ENCODE results near the gene MUC5AC.

The MUC5AC gene

DNA sequence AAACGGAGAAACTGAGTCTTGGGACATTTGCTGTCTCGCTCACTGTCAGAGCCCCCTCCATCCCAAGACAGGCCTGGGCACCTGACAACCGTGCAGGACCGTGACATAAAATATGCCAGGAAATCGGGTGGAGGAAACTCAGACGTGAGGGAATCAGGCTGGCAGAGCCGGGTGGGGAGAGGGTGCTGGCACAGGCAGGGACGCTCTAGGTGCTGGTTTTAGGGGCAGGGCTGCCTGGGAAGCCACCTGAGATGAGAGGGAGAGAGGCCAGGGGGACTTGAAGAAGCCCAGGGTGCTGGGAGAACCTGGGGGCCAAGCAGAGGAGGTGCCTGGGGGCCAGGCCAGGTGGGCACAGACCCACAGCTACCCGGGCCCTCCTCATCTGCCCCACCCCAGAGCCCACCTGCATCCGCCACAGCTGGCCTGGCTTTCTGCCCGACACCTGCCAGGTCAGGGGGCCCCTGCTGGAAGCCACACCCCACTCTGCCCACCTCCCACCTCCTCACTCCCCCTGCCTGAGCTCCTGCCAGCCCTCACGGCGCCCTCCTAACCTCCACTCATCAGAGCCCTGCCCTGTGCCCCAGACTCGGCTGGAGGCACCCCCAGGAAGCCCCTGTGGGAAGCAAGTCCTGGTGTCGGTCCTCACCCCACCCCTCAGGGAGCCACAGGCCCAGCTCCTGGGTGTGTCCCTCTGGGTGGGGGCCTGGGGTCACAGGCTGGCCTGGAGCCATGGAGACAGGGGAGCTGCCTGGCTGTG lies 27.3 kb upstream of the MUC5AC start:
- DNase-seq (ENCODE audit: low spot score) = no peak
- in situ Hi-C loops (cut with MboI; ENCODE audit: low sequenced_read_pairs, unreplicated experiment) = loop anchor here (25.0 kb wide), 1 partner anchor 93 kb away; the partner anchor contains the start of gene MUC6
- TF ChIP-seq, protein P1, sequence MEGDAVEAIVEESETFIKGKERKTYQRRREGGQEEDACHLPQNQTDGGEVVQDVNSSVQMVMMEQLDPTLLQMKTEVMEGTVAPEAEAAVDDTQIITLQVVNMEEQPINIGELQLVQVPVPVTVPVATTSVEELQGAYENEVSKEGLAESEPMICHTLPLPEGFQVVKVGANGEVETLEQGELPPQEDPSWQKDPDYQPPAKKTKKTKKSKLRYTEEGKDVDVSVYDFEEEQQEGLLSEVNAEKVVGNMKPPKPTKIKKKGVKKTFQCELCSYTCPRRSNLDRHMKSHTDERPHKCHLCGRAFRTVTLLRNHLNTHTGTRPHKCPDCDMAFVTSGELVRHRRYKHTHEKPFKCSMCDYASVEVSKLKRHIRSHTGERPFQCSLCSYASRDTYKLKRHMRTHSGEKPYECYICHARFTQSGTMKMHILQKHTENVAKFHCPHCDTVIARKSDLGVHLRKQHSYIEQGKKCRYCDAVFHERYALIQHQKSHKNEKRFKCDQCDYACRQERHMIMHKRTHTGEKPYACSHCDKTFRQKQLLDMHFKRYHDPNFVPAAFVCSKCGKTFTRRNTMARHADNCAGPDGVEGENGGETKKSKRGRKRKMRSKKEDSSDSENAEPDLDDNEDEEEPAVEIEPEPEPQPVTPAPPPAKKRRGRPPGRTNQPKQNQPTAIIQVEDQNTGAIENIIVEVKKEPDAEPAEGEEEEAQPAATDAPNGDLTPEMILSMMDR (IDR thresholded peaks at IDR 0.05; ENCODE audit: borderline replicate concordance, control extremely low read depth, extremely low read depth, insufficient read depth, missing control alignments) = no peak

DNA sequence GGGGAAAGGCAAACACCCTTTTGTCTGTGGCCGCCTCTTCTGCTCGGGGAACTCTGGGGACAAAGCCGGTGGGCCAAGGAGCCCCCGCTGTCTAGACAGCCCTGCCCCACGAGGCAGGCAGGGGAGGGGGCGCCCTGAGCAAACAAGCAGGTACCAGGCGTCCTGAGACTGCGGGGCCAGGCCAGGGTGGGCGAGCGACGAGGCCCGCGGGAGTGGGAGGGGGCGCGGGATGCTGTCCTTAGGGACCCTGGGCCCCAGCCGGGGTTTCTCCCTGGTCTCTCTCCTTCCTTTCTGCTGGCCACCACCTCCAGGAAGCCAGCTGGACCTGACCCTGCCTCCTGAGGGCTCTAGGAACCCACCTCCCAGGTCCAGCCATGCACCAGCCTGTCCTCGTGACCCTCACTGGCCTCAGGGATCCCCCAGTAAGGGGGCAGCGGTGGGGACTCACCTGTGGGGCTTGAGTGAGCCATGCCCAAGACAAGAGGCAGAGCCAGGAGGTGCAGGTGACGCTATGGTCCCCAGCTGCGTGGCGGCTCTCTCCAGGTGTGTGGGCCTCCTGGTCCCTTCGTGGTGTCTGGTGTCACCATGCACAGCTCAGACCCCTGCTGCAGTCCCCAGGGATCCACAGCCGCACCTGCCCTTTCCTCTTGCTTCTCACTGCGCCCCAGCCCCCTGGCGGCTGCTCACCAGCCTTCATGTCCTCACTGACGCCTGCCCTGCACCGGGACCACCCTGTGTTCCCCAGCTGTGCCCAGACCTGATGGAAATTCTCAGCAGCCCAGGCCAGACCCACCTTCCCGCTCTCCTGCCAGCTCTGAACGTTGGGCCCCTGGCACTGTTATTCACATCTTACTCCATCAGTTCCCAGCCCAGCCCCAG lies 26.5 kb upstream of the MUC5AC start:
- TF ChIP-seq, protein P1 (IDR thresholded peaks at IDR 0.05; ENCODE audit: borderline replicate concordance, control extremely low read depth, extremely low read depth, insufficient read depth, missing control alignments) = no peak
- DNase-seq (ENCODE audit: low spot score) = no peak
- in situ Hi-C loops (cut with MboI; ENCODE audit: low sequenced_read_pairs, unreplicated experiment) = loop anchor here (25.0 kb wide), 1 partner anchor 94 kb away; the partner anchor contains the start of gene MUC6

DNA sequence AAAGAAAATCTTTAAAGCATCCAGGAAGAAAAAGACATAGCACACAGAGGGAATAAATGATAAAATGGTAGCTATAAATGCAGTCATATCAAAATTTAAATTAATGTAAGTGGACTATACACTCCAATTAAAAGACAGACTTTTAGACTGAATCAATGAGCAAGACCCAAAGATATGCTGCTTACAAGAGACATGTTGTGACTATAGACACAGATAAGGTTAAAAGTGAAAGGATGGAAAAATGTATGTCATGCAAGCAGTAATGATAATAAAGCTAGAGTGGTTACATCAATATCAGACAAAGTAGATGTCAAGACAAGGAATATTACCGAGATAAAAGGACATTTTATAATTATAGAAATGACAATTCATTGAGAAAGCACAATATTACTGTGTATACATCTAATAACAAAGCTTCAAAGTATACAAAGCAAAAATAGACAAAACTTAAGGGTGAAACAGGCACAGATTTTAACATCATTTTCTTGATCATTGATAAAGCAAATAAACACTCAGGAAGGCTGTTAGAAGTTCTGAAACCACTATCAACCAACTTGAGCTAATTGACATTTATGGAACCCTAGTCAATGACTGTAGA lies 22.8 kb upstream of the MUC5AC start:
- TF ChIP-seq, protein P1 (IDR thresholded peaks at IDR 0.05; ENCODE audit: borderline replicate concordance, control extremely low read depth, extremely low read depth, insufficient read depth, missing control alignments) = no peak
- DNase-seq (ENCODE audit: low spot score) = no peak
- in situ Hi-C loops (cut with MboI; ENCODE audit: low sequenced_read_pairs, unreplicated experiment) = loop anchor here (25.0 kb wide), 1 partner anchor 98 kb away; the partner anchor contains the start of gene MUC6

DNA sequence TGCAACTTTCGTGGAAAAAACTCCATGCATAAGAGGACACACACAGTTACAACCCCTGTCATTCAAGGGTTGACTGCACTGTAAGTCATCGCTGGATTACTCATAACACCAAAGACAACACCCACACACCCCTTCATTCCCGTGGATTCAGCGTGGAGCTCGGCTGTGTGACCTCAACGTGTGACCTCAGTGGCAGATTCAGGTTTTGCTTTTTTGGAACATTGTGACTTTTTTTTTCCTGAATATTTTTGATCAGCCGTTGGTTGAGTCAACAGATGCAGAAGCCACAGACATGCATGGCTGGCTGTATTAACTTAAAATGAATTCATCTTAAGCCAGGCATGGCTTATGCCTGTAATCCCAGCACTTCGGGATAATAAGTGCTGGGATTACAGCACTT lies 19.7 kb upstream of the MUC5AC start:
- TF ChIP-seq, protein P1 (IDR thresholded peaks at IDR 0.05; ENCODE audit: borderline replicate concordance, control extremely low read depth, extremely low read depth, insufficient read depth, missing control alignments) = no peak
- DNase-seq (ENCODE audit: low spot score) = no peak
- in situ Hi-C loops (cut with MboI; ENCODE audit: low sequenced_read_pairs, unreplicated experiment) = loop anchor here (25.0 kb wide), 1 partner anchor 101 kb away; the partner anchor contains the start of gene MUC6

DNA sequence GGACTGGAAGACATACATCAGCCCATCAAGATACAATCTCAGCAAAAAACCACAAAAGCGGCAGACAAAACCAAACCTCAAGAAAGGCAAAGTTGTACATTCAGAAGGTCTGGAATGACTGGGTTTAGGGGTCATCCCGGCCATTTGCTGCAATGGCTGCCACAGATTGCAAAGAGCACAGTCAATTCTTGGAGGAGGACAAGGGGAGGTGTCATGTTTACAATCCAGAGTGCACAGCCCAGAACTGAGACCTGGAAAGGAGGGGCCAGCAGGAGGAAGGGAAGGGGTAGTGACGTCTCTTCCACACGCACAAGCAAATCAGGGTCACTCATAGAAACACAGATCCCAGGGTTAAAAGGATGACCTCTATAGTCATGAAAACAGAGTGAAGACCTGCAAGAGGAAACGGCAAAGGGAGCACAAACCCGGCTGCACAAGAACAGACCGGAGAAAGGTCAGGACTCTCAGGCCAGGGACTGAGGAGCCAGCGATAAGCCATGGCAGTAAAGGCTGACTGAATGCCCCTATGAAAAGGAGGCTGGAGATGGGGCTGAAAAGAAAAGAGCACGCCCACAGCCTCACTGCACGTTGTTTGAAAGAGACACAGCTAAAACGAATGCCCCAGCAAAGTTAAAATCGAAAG lies 18.2 kb upstream of the MUC5AC start:
- DNase-seq (ENCODE audit: low spot score) = no peak
- in situ Hi-C loops (cut with MboI; ENCODE audit: low sequenced_read_pairs, unreplicated experiment) = loop anchor here (25.0 kb wide), 1 partner anchor 102 kb away; the partner anchor contains the start of gene MUC6
- TF ChIP-seq, protein P1 (IDR thresholded peaks at IDR 0.05; ENCODE audit: borderline replicate concordance, control extremely low read depth, extremely low read depth, insufficient read depth, missing control alignments) = no peak

Data from GM13976 (cell line).